Measurements from ENCODE around the gene NUP37.

NUP37 gene

DNA sequence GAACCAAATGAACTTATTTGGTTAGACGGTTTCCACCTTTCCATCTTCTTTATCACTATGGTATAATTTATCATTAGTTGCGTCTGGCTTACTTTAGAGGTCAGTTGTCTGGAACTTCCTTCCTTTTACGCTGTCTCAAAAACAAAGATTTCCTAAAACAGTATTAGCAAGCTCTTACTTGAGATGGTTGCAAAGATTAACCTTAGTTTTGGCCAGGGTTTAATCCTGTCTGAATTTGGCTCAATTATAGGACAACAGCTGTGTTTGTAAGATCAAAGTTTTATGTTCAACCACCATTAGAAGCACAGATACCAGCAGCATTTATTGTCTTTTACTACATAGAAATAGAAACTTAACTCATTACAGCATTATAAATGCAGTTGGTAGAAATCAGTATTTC is 50.2 kb downstream of the NUP37 start:
- ATAC-seq (replicated peaks; ENCODE audit: extremely low read depth, poor library complexity, severe bottlenecking) (no peak), DNase-seq (ENCODE audit: low spot score in 2 of 2) (no peak)
- Mint-ChIP-seq H3K27me3 (peaks cover 7% of the 10 kb centered on the region), H3K27ac (ENCODE audit: low read depth) (no peak overlapping the region), H3K4me1 (no peaks in the 10 kb centered on the region), H3K36me3 (ENCODE audit: insufficient read depth) (no peaks in the 10 kb centered on the region), H3K9me3 (no peaks in the 10 kb centered on the region), H3K4me3 (no peak overlapping the region)

DNA sequence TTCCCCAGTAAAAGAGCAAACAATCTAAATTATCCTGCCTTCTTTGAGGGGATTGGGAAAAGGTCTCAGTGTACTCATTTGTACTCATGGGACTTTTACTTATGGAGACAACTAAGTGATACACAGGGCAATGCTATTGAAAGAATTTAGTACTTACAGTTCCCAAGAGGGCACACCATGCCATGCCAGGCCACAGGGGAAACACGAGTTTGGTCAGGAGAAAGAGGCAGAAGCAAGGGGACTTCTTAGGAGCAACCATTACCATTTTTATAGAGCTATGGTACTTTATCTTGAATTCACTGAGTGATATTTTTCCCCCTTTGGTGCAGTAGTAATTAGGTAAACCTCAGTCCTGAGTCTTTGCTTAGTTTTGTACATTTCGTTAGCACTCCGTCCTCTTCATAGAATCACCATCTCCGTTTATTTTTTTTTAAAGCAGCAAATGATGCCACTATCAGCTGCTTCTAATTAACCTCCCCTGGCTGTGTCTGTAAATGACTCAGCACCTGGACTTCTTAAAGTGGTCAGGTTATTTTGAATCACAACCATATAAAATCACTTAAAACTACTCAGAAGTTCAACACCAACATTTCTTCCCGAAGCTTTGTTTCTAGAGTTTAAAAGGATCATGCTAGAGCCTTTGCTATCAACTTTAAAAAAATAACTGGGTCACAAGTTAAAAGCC is 52.2 kb downstream of the NUP37 start:
- no peaks in the 10 kb centered on the region for H3K4me1 Mint-ChIP-seq
- ATAC-seq (replicated peaks; ENCODE audit: extremely low read depth, poor library complexity, severe bottlenecking): no peak
- H3K9me3 Mint-ChIP-seq: no peaks in the 10 kb centered on the region
- H3K4me3 Mint-ChIP-seq: no peak overlapping the region
- H3K27ac Mint-ChIP-seq (ENCODE audit: low read depth): no peak overlapping the region
- peaks cover 11% of the 10 kb centered on the region for H3K27me3 Mint-ChIP-seq
- H3K36me3 Mint-ChIP-seq (ENCODE audit: insufficient read depth): no peaks in the 10 kb centered on the region
- DNase-seq (ENCODE audit: low spot score in 2 of 2): no peak

DNA sequence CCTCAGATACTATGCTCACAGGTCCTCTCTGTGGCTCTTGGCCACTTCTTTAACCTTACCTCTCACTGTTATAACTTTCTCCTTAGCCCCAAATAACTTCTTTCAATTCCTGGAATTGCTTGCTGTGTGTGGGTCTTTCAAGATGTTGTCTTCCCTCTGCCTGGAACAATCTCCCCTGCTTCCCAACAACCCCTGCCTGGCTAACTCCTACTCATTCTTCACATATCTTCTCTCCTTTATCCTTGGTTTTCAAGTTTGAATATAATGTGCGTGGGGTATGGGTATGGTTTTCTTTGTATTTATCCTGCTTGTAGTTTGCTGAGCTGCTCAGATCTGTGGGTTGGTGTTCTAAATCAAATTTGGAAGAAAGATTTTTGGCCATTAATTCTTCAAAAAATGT is 55.4 kb downstream of the NUP37 start:
- no peak for ATAC-seq (replicated peaks; ENCODE audit: extremely low read depth, poor library complexity, severe bottlenecking)
- H3K36me3 Mint-ChIP-seq (ENCODE audit: insufficient read depth): peaks cover 11% of the 10 kb centered on the region
- H3K27me3 Mint-ChIP-seq: peaks cover 11% of the 10 kb centered on the region
- H3K4me3 Mint-ChIP-seq: no peak overlapping the region
- H3K27ac Mint-ChIP-seq (ENCODE audit: low read depth): peak overlapping the region; percentile 1
- H3K9me3 Mint-ChIP-seq: no peaks in the 10 kb centered on the region
- no peak for DNase-seq (ENCODE audit: low spot score in 2 of 2)
- peaks cover 14% of the 10 kb centered on the region for H3K4me1 Mint-ChIP-seq

DNA sequence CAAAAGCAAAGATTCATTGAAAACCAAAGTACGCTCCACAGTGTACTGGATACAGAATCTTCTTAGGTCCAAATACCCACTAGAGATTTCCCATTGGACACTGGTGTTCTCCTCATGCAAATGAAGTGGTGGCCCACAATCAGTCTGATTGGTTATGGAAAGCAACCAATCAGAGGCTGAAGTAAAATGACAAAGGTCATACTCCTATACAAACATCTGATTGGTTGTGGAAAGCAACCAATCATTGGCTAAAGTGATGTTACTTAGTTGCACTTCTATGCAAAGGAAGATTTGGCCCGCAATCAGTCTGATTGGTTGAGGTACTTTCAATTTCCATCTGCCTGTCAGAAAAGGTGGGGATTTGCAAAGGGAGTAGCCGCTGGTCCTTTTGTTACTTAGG is 56.8 kb downstream of the NUP37 start:
- H3K36me3 Mint-ChIP-seq (ENCODE audit: insufficient read depth): peaks cover 15% of the 10 kb centered on the region
- no peak overlapping the region for H3K27ac Mint-ChIP-seq (ENCODE audit: low read depth)
- H3K9me3 Mint-ChIP-seq: no peaks in the 10 kb centered on the region
- no peak overlapping the region for H3K4me3 Mint-ChIP-seq
- peaks cover 11% of the 10 kb centered on the region for H3K27me3 Mint-ChIP-seq
- H3K4me1 Mint-ChIP-seq: peaks cover 20% of the 10 kb centered on the region
- ATAC-seq (replicated peaks; ENCODE audit: extremely low read depth, poor library complexity, severe bottlenecking): no peak
- no peak for DNase-seq (ENCODE audit: low spot score in 2 of 2)

DNA sequence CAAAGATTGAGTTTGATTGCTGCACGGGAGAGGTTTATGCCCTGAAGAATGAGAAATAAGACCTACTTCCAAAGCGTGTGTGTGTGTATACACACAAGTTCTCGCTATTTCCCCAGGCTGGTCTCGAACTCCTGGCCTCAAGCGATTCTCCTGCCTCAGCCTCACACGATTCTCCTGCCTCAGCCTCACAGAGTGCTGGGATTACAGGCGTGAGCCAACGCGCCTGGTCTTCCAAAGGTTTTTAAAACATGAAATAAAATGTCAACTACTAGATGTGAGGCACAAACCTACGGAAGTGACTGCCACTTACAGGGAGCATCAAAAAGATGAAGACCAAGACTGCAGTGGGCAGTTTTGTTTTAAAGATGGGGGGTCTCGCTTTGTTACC is 57.5 kb downstream of the NUP37 start:
- peaks cover 11% of the 10 kb centered on the region for H3K27me3 Mint-ChIP-seq
- H3K27ac Mint-ChIP-seq (ENCODE audit: low read depth): peak overlapping the region; percentile 99

DNA sequence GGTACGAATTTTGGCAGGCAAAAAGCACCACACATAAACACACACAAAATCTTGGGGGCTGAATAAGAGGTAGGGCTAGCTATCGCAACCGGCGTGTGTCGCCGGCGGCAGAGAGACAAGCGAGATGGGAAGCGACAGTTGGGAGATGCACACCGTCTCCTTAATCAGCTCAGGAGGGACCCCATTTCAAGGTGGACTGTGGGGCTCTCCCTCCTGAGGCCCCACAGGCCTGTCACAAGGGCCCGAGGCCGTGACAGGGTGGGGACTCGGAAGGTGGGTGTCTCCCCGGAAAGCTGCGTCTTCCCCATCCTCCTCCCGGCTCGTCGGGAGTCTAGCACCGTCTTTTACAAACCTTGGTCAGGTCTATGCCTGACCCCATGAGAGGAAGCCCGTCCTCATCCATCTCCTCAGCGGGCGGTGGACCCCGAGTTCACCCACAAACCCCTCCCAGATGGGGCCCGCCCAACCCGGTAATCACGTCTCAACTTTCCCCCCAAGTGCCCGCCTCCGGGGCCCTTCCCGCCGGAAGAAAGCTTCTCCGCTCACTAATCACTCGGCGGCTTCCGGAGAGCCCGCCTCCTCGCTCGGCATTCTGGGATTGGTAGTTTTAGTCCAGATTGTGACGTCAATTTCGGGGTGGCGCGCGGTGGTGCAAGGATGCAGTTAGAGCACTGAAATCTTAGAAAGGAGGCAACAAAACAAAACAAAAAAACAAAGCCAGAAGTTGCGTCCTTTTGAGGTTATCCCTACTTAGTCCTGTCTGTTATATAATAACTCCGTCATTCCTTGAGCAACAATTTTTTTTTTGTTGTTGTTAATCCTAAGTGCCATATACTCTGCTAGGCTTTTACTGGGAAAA is 58.1 kb downstream of the NUP37 start, which contains the start of gene WASHC3:
Gene WASHC3 (minus strand): TSS at position 432 of the 859 bp plus-strand sequence. CDS start 29 bp downstream, at position 403.
- DNase-seq (ENCODE audit: low spot score in 2 of 2): peak; percentile 89 to 94
- Mint-ChIP-seq H3K9me3 (no peaks in the 10 kb centered on the region), H3K4me1 (peaks cover 23% of the 10 kb centered on the region), H3K27ac (ENCODE audit: low read depth) (peak within 1 kb of the TSS; percentile 99), H3K27me3 (peaks cover 11% of the 10 kb centered on the region), H3K4me3 (peak within 1 kb of the TSS; percentile 98), H3K36me3 (ENCODE audit: insufficient read depth) (peaks cover 15% of the 10 kb centered on the region)
- peak; percentile 90 for ATAC-seq (replicated peaks; ENCODE audit: extremely low read depth, poor library complexity, severe bottlenecking)

More for the DNA sequence above, 57.5 kb downstream of the NUP37 start:
- H3K4me1 Mint-ChIP-seq: peaks cover 20% of the 10 kb centered on the region
- H3K4me3 Mint-ChIP-seq: peak overlapping the region; percentile 98
- no peak for DNase-seq (ENCODE audit: low spot score in 2 of 2)
- H3K36me3 Mint-ChIP-seq (ENCODE audit: insufficient read depth): peaks cover 15% of the 10 kb centered on the region
- no peak for ATAC-seq (replicated peaks; ENCODE audit: extremely low read depth, poor library complexity, severe bottlenecking)
- no peaks in the 10 kb centered on the region for H3K9me3 Mint-ChIP-seq

DNA sequence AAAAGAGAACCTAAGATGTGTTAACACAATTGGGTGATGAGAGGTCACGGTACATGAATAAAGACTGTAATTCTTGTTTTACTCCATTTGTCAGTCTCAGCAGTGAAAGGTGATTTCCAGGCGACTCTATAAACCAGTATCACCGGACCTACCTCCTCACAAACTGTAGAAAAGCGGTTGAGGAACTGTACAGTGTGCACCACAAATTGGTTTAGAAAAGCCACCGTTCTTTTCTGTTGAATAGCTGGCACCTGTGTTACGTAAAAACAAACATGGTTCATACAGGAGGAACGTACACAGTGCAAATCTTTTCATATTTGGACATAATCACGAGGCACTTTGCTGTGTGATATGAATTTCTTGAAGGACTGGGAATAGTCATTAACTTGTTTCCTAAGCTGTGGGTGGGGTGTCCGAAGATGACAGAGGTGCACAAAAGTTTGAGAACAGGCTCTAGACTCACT is 58.8 kb downstream of the NUP37 start:
- Mint-ChIP-seq H3K27ac (ENCODE audit: low read depth) (peak overlapping the region; percentile 99), H3K36me3 (ENCODE audit: insufficient read depth) (peaks cover 19% of the 10 kb centered on the region), H3K27me3 (peaks cover 11% of the 10 kb centered on the region), H3K9me3 (no peaks in the 10 kb centered on the region), H3K4me3 (peak overlapping the region; percentile 98), H3K4me1 (peaks cover 28% of the 10 kb centered on the region)
- ATAC-seq (replicated peaks; ENCODE audit: extremely low read depth, poor library complexity, severe bottlenecking): peak; percentile 56
- peak in 1 of 2 donors; percentile 33 for DNase-seq (ENCODE audit: low spot score in 2 of 2)

DNA sequence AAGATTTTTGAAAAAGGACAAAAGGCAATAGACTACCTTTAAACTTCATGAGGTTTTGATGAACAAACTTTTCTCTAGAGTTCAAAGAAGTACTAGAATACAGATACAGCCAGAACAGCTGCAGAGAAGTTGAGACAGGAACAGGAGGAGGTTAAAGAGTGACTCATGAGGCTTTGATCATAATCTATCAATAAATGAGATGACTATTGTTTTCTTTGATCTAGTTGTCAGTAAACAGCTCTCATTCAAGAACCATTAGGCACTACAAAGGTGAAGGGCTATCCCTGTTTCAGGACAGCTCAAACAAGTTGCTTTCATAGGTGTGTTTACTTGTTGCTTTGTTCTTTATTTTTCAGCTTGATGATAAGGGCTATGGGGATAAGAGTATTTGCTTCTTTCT is 60.6 kb downstream of the NUP37 start:
- no peak for ATAC-seq (replicated peaks; ENCODE audit: extremely low read depth, poor library complexity, severe bottlenecking)
- Mint-ChIP-seq H3K4me1 (peaks cover 35% of the 10 kb centered on the region), H3K27ac (ENCODE audit: low read depth) (no peak overlapping the region), H3K36me3 (ENCODE audit: insufficient read depth) (peaks cover 26% of the 10 kb centered on the region), H3K27me3 (peaks cover under 1% of the 10 kb centered on the region), H3K4me3 (no peak overlapping the region), H3K9me3 (no peaks in the 10 kb centered on the region)
- no peak for DNase-seq (ENCODE audit: low spot score in 2 of 2)

DNA sequence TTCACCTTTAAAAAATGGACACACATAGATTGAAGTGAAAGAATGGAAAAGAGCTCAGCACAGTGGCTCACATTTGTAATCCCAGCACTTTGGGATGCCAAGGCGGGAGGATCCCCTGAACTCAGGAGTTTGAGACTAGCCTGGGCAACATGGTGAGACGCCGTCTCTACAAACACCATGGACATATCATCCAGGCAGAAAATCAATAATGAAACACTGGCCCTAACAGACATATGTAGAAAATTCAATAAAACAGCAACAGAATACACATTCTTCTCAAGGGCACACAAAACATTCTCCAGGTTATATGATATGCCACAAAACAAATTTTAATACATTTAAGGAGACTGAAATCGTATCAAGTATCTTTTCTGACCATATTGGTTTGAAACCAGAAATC is 65.6 kb downstream of the NUP37 start:
- ATAC-seq (replicated peaks; ENCODE audit: extremely low read depth, poor library complexity, severe bottlenecking): no peak
- H3K36me3 Mint-ChIP-seq (ENCODE audit: insufficient read depth): peaks cover 28% of the 10 kb centered on the region
- H3K27ac Mint-ChIP-seq (ENCODE audit: low read depth): peak overlapping the region; percentile 24
- DNase-seq (ENCODE audit: low spot score in 2 of 2): no peak
- peaks cover 44% of the 10 kb centered on the region for H3K4me1 Mint-ChIP-seq
- H3K27me3 Mint-ChIP-seq: no peaks in the 10 kb centered on the region
- no peak overlapping the region for H3K4me3 Mint-ChIP-seq
- no peaks in the 10 kb centered on the region for H3K9me3 Mint-ChIP-seq

DNA sequence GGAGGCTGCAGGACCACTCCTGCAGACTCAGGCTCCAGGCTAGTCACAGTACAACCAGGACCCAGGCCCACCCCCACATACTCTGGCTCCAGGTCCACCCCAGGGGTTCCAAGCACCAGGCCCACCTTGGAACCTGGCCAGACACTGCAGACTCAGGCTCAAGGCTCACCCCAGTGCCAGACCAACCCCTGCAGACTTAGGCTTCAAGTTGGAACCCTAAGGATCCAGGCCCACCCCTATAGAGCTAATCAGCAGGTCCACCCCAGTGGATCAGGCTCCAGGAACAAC is 66.9 kb downstream of the NUP37 start:
- no peak for ATAC-seq (replicated peaks; ENCODE audit: extremely low read depth, poor library complexity, severe bottlenecking)

DNA sequence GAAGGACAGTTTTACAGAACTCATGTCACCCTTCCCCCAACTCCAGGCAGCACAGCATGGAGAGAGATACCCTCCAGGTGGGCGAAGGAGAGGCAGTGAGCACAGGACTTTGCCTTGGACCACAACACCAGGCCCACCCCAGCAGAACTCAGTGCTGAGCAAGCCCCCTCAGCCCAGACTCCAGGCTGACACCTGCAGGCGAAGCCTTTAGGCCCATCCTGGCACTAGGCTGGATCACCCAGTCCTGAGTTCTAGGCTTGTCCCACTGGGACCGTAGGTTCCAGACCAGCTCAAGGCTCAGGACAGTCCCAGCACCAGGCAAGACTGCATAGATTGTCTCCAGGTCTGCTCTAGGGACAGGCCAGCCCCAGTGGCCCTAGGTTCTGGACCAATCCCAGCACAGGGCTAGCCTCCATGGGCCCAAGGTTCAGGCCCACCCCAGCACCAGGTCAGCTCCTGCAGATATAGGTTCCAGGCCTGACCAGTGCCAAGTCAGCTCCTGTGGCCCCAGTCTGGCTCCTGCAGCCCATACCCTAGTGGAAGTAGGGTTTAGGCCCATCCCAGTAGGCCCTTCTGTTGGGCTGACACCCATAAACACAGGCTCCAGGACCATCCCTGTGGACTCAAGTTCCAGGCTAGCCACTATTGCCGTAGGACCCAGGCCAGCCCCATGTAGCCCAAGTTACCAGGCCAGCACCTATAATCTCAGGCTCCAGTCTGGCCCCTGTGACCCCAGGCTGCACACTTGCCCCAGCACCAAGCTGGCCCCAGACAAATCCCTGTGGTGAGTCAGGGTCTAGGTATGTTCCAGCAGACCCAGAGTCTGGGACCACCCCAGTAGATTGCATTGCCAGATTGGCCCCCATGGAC is 67.5 kb downstream of the NUP37 start:
- peaks cover 38% of the 10 kb centered on the region for H3K4me1 Mint-ChIP-seq
- H3K9me3 Mint-ChIP-seq: no peaks in the 10 kb centered on the region

More for the DNA sequence above, 66.9 kb downstream of the NUP37 start:
- no peak for DNase-seq (ENCODE audit: low spot score in 2 of 2)
- Mint-ChIP-seq H3K9me3 (no peaks in the 10 kb centered on the region), H3K36me3 (ENCODE audit: insufficient read depth) (peaks cover 28% of the 10 kb centered on the region), H3K4me3 (no peak overlapping the region), H3K27me3 (no peaks in the 10 kb centered on the region), H3K27ac (ENCODE audit: low read depth) (no peak overlapping the region), H3K4me1 (peaks cover 38% of the 10 kb centered on the region)

DNA sequence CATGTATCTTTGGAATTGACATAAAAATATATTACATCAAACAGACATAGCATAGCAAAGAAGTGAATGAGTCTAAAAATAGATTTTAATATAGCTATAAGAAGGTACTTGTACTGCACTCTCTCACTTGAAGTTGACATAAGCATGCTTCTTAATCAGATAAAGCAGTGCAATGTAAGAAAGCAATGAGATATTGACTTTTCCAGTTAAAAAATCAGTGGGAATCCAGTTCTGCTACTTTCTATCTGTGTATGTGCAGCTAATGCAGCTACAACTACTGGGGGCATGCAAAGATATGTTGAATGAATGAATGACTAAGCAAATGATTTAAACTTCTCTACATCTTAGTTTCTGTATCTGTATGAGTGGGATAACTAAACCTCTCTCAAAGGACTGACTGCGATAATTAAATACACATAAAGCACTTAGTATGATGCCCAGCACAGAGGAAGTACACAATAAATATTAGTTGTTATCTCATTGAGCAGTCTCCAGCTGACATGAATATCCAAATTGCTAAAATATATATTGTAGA is 68.4 kb downstream of the NUP37 start:
- no peaks in the 10 kb centered on the region for H3K9me3 Mint-ChIP-seq
- H3K4me3 Mint-ChIP-seq: no peak overlapping the region
- DNase-seq (ENCODE audit: low spot score in 2 of 2): no peak
- H3K27me3 Mint-ChIP-seq: no peaks in the 10 kb centered on the region
- peaks cover 31% of the 10 kb centered on the region for H3K36me3 Mint-ChIP-seq (ENCODE audit: insufficient read depth)
- H3K27ac Mint-ChIP-seq (ENCODE audit: low read depth): no peak overlapping the region
- H3K4me1 Mint-ChIP-seq: peaks cover 32% of the 10 kb centered on the region
- ATAC-seq (replicated peaks; ENCODE audit: extremely low read depth, poor library complexity, severe bottlenecking): no peak

More for the DNA sequence above, 67.5 kb downstream of the NUP37 start:
- Mint-ChIP-seq H3K4me3 (no peak overlapping the region), H3K27me3 (no peaks in the 10 kb centered on the region), H3K36me3 (ENCODE audit: insufficient read depth) (peaks cover 30% of the 10 kb centered on the region), H3K27ac (ENCODE audit: low read depth) (no peak overlapping the region)
- DNase-seq (ENCODE audit: low spot score in 2 of 2): no peak
- no peak for ATAC-seq (replicated peaks; ENCODE audit: extremely low read depth, poor library complexity, severe bottlenecking)
